ENCODE data around the gene FIGNL2.
"Not testable (repeated sequence)": the region's sequence is repeated elsewhere in the genome, so short reads cannot be mapped to it uniquely, and the experiment has no call there.

The FIGNL2 gene

GRCh38 chr12:51886021-51886710 lies 37.6 kb upstream of the FIGNL2 start:
- TF ChIP-seq CTCF (conservative IDR thresholded peaks at IDR 0.05; ENCODE audit: control insufficient read depth, insufficient read depth, low read depth, low read length), result no peak
- no peak overlapping the region for H3K4me3 ChIP-seq (ENCODE audit: control insufficient read depth, low read depth, low read length)
- peak; percentile 99 for DNase-seq (ENCODE audit: low read depth)

GRCh38 chr12:51885294-51886020 lies 36.9 kb upstream of the FIGNL2 start:
- DNase-seq (ENCODE audit: low read depth), result not testable (repeated sequence)

GRCh38 chr12:51884676-51885229 lies 36.2 kb upstream of the FIGNL2 start:
- DNase-seq (ENCODE audit: low read depth), result peak; percentile 84
- H3K4me3 ChIP-seq (ENCODE audit: control insufficient read depth, low read depth, low read length), result no peak overlapping the region
- no peak for TF ChIP-seq CTCF (conservative IDR thresholded peaks at IDR 0.05; ENCODE audit: control insufficient read depth, insufficient read depth, low read depth, low read length)

More at GRCh38 chr12:51885294-51886020, 36.9 kb upstream of the FIGNL2 start:
- H3K4me3 ChIP-seq (ENCODE audit: control insufficient read depth, low read depth, low read length), result not testable (repeated sequence)

GRCh38 chr12:51883998-51884675 lies 35.6 kb upstream of the FIGNL2 start:
- TF ChIP-seq CTCF (conservative IDR thresholded peaks at IDR 0.05; ENCODE audit: control insufficient read depth, insufficient read depth, low read depth, low read length), result no peak

GRCh38 chr12:51883295-51883694 lies 34.8 kb upstream of the FIGNL2 start:
- no peak overlapping the region for H3K4me3 ChIP-seq (ENCODE audit: control insufficient read depth, low read depth, low read length)
- no peak for DNase-seq (ENCODE audit: low read depth)
- no peak for TF ChIP-seq CTCF (conservative IDR thresholded peaks at IDR 0.05; ENCODE audit: control insufficient read depth, insufficient read depth, low read depth, low read length)

More at GRCh38 chr12:51883998-51884675, 35.6 kb upstream of the FIGNL2 start:
- no peak for DNase-seq (ENCODE audit: low read depth)
- no peak overlapping the region for H3K4me3 ChIP-seq (ENCODE audit: control insufficient read depth, low read depth, low read length)

- H3K4me3 ChIP-seq (ENCODE audit: control insufficient read depth, low read depth, low read length), result no peak overlapping the region
- no peak for TF ChIP-seq CTCF (conservative IDR thresholded peaks at IDR 0.05; ENCODE audit: control insufficient read depth, insufficient read depth, low read depth, low read length)
- DNase-seq (ENCODE audit: low read depth), result no peak
Measured at GRCh38 chr12:51879102-51879501, 30.6 kb upstream of the FIGNL2 start.

- TF ChIP-seq CTCF (conservative IDR thresholded peaks at IDR 0.05; ENCODE audit: control insufficient read depth, insufficient read depth, low read depth, low read length), result no peak
- no peak for DNase-seq (ENCODE audit: low read depth)
- H3K4me3 ChIP-seq (ENCODE audit: control insufficient read depth, low read depth, low read length), result no peak overlapping the region
Measured at GRCh38 chr12:51874486-51874885, 26.0 kb upstream of the FIGNL2 start.

Data from fibroblast of mammary gland (primary cell).